ENCODE data around the gene ASTN2.
"Not testable (repeated sequence)": the region's sequence is repeated elsewhere in the genome, so short reads cannot be mapped to it uniquely, and the experiment has no call there.

The ASTN2 gene

DNA sequence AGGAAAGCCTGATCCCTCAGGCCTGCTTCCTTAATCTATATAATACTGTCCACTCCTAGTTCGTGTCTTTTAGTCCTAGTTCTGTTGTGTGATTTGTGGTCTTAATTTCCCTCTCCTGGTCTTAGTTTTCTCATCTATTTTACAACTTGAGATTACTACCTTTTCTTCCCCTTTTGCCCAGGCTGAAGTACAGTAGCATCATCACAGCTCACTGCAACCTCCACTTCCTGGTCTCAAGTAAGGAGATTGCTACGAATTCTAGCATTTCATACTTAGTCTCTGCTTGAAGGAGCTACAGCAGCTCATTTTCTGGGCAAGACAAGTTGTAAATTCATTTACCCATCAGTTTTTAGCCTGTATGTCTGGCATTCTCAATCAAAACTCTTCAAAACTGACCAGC is 722.2 kb downstream of the ASTN2 start:
- H3K4me3 ChIP-seq (ENCODE audit: low read depth, low read length), result no peak overlapping the region
- no peak for TF ChIP-seq MYC (IDR thresholded peaks at IDR 0.05; ENCODE audit: low read depth, low read length)
- TF ChIP-seq, protein P1, sequence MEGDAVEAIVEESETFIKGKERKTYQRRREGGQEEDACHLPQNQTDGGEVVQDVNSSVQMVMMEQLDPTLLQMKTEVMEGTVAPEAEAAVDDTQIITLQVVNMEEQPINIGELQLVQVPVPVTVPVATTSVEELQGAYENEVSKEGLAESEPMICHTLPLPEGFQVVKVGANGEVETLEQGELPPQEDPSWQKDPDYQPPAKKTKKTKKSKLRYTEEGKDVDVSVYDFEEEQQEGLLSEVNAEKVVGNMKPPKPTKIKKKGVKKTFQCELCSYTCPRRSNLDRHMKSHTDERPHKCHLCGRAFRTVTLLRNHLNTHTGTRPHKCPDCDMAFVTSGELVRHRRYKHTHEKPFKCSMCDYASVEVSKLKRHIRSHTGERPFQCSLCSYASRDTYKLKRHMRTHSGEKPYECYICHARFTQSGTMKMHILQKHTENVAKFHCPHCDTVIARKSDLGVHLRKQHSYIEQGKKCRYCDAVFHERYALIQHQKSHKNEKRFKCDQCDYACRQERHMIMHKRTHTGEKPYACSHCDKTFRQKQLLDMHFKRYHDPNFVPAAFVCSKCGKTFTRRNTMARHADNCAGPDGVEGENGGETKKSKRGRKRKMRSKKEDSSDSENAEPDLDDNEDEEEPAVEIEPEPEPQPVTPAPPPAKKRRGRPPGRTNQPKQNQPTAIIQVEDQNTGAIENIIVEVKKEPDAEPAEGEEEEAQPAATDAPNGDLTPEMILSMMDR (IDR thresholded peaks at IDR 0.05; ENCODE audit: low read depth, low read length), result no peak
- no peak for TF ChIP-seq POLR2A (IDR thresholded peaks at IDR 0.05; ENCODE audit: extremely low read depth, insufficient read length)
- no peak for TF ChIP-seq MAX (IDR thresholded peaks at IDR 0.05; ENCODE audit: low read depth, low read length)
- DNase-seq (ENCODE audit: low read depth), result no peak

DNA sequence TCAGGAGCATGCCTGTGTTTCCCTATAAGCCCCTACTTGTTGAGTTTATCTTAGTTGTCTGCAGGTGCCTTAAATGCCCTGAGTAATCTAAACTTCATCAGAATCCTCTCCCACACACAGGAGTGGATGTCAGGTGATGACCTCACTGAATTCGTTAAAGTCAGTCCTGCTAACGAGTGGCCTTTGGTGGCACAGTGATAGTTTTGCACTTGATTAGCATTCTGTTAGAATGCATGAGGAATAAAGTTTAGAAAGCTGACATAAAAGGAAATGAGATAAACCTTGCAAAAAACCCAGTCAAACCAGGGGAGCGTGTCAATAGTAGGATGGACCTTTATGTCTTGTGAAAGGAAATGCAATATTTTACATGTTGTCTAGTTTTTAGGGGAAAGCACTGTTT is 723.2 kb downstream of the ASTN2 start:
- TF ChIP-seq POLR2A (IDR thresholded peaks at IDR 0.05; ENCODE audit: extremely low read depth, insufficient read length), result no peak
- TF ChIP-seq, protein P1 (IDR thresholded peaks at IDR 0.05; ENCODE audit: low read depth, low read length), result no peak
- DNase-seq (ENCODE audit: low read depth), result no peak
- no peak overlapping the region for H3K4me3 ChIP-seq (ENCODE audit: low read depth, low read length)

- not testable (repeated sequence) for H3K4me3 ChIP-seq (ENCODE audit: low read depth, low read length); DNase-seq (ENCODE audit: low read depth)
These were observed 724.1 kb downstream of the ASTN2 start for GRCh38 chr9:116690805-116691204.

DNA sequence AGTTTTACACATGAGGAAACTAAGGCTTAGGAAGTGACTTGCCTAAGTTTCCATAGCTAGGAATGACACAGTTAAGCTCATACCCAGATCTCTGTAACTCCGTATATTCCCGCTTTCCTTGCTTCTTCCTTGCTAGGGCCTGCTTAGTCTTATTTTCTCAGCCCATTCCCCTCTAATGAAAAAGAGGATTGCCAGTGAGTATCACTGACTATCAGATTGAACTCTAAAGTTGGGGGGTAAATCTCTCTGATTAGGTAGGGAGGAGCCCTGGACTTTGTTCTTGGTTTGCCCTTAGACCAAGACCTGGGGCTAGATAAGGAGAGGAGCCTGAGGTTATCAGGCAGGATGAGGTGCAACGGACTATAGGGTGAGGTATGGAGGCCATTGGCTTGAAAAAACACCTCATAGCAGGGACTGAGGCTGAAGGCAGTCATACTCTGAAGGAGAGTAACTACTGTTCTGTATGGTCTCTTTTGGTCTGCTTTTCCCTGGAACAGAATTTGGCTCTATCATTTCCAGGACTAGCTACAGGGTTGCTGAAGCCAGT is 725.3 kb downstream of the ASTN2 start:
- no peak overlapping the region for H3K4me3 ChIP-seq (ENCODE audit: low read depth, low read length)
- TF ChIP-seq POLR2A (IDR thresholded peaks at IDR 0.05; ENCODE audit: extremely low read depth, insufficient read length) (no peak), MAX (IDR thresholded peaks at IDR 0.05; ENCODE audit: low read depth, low read length) (no peak)
- no peak for DNase-seq (ENCODE audit: low read depth)

GRCh38 chr9:116688806-116689485 is 725.9 kb downstream of the ASTN2 start:
- DNase-seq (ENCODE audit: low read depth), result no peak
- TF ChIP-seq POLR2A (IDR thresholded peaks at IDR 0.05; ENCODE audit: extremely low read depth, insufficient read length), result no peak
- TF ChIP-seq, protein P1 (IDR thresholded peaks at IDR 0.05; ENCODE audit: low read depth, low read length), result no peak
- no peak for TF ChIP-seq MYC (IDR thresholded peaks at IDR 0.05; ENCODE audit: low read depth, low read length)
- TF ChIP-seq MAX (IDR thresholded peaks at IDR 0.05; ENCODE audit: low read depth, low read length), result no peak
- H3K4me3 ChIP-seq (ENCODE audit: low read depth, low read length), result no peak overlapping the region

GRCh38 chr9:116687754-116688135 is 727.1 kb downstream of the ASTN2 start:
- TF ChIP-seq MYC (IDR thresholded peaks at IDR 0.05; ENCODE audit: low read depth, low read length) (no peak), POLR2A (IDR thresholded peaks at IDR 0.05; ENCODE audit: extremely low read depth, insufficient read length) (no peak), MAX (IDR thresholded peaks at IDR 0.05; ENCODE audit: low read depth, low read length) (no peak)
- TF ChIP-seq, protein P1 (IDR thresholded peaks at IDR 0.05; ENCODE audit: low read depth, low read length), result no peak
- DNase-seq (ENCODE audit: low read depth), result no peak
- no peak overlapping the region for H3K4me3 ChIP-seq (ENCODE audit: low read depth, low read length)
